Activated naive CD4-positive, alpha-beta T cell treated with anti-CD3 and anti-CD28 coated beads for 36 hours (primary cell): ENCODE measurements around the gene AEBP2. TPM values are rescaled to one million over a fixed set of nuclear protein-coding genes. Genes with fewer than 3 reads are reported as not detected.
A peak's percentile ranks its signal among the peaks of the same experiment; 100 is the strongest.
"Not testable (repeated sequence)": the region's sequence is repeated elsewhere in the genome, so short reads cannot be mapped to it uniquely, and the experiment has no call there.

Experiments used
- CTCF ChIA-PET: fragments of 350-600 bp; sonication (Branson Sonifier 250); formaldehyde crosslinking; loops from one replicate; lab custom pipeline; 2021; ENCODE audit warnings: antibody characterized with exemption; lab: Charles Lee
- DNase-seq: peaks from one replicate; pipeline ENCODE4 v3.0.0-alpha.2; 2020
- H3K27ac Mint-ChIP-seq: one replicate; pipeline ENCODE4 v1.8.0; 2021; ENCODE audit warnings: mild to moderate bottlenecking, mixed read lengths
- H3K27me3 Mint-ChIP-seq: one replicate; pipeline ENCODE4 v1.8.0; 2021; ENCODE audit warnings: low read depth, mixed read lengths
- H3K36me3 Mint-ChIP-seq: one replicate; pipeline ENCODE4 v1.8.0; 2021; ENCODE audit warnings: low read depth, mixed read lengths
- H3K4me1 Mint-ChIP-seq: one replicate; pipeline ENCODE4 v1.8.0; 2021; ENCODE audit warnings: low read depth, mixed read lengths
- H3K4me3 Mint-ChIP-seq: one replicate; pipeline ENCODE4 v1.8.0; 2021; ENCODE audit warnings: mild to moderate bottlenecking, moderate library complexity, mixed read lengths
- H3K9me3 Mint-ChIP-seq: one replicate; pipeline ENCODE4 v1.8.0; 2021; ENCODE audit warnings: mixed read lengths
- intact Hi-C: fragments of 100-400 bp; cut with micrococcal nuclease; formaldehyde crosslinking; loops from one replicate; pipeline ENCODE4 v1.15.1; 2023
- total RNA-seq, 2 experiments: library from RNA; stranded (reverse); gene quantifications; one replicate each; pipeline ENCODE4 v1.2.3, GENCODE V29; 2021

Gene AEBP2
- total RNA-seq: 10 to 100 TPM; 32.4 to 35.2 TPM

- CTCF ChIA-PET: no interaction called here
- peak; percentile 90 for DNase-seq
- intact Hi-C loops: loop anchor here (1.0 kb wide), 2 partner anchors 7 to 43 kb away; no protein-coding TSS in a partner anchor
- Mint-ChIP-seq H3K9me3 (peaks cover 1% of the 10 kb centered on the region), H3K4me1 (peaks cover 29% of the 10 kb centered on the region), H3K4me3 (peak within 1 kb of the TSS; percentile 98), H3K27ac (peak within 1 kb of the TSS; percentile 94), H3K27me3 (no peaks in the 10 kb centered on the region), H3K36me3 (peaks cover 25% of the 10 kb centered on the region)
Observed at GRCh38 chr12:19439059-19440018, at the start of gene AEBP2. Gene AEBP2, plus strand, starts transcription at chr12:19439492. Its CDS starts 208 bp downstream, at chr12:19439700.

- intact Hi-C loops: no loop called here
- Mint-ChIP-seq H3K4me3 (no peak overlapping the region), H3K9me3 (no peaks in the 10 kb centered on the region), H3K27ac (no peak overlapping the region), H3K4me1 (no peaks in the 10 kb centered on the region), H3K27me3 (no peaks in the 10 kb centered on the region), H3K36me3 (no peaks in the 10 kb centered on the region)
- CTCF ChIA-PET: interaction anchor here (0.6 kb wide), 1 partner anchor 168 kb away, joined by 5 read pairs; no protein-coding TSS in a partner anchor
- no peak for DNase-seq
Observed at GRCh38 chr12:19390051-19390598, 49.2 kb upstream of the AEBP2 start.

GRCh38 chr12:19392644-19393043, 46.6 kb upstream of the AEBP2 start:
- intact Hi-C loops, H3K4me1 Mint-ChIP-seq, H3K9me3 Mint-ChIP-seq, H3K27me3 Mint-ChIP-seq, H3K36me3 Mint-ChIP-seq, CTCF ChIA-PET, H3K27ac Mint-ChIP-seq, H3K4me3 Mint-ChIP-seq, DNase-seq: not testable (repeated sequence)

GRCh38 chr12:19394385-19394784, 44.9 kb upstream of the AEBP2 start:
- Mint-ChIP-seq H3K4me3 (no peak overlapping the region), H3K27me3 (no peaks in the 10 kb centered on the region), H3K36me3 (no peaks in the 10 kb centered on the region), H3K4me1 (no peaks in the 10 kb centered on the region), H3K9me3 (no peaks in the 10 kb centered on the region), H3K27ac (no peak overlapping the region)
- DNase-seq: no peak
- intact Hi-C loops: no loop called here
- CTCF ChIA-PET: no interaction called here

- H3K27me3 Mint-ChIP-seq: no peaks in the 10 kb centered on the region
- no peaks in the 10 kb centered on the region for H3K9me3 Mint-ChIP-seq
- H3K27ac Mint-ChIP-seq: no peak overlapping the region
- no peak for DNase-seq
- no peaks in the 10 kb centered on the region for H3K4me1 Mint-ChIP-seq
- CTCF ChIA-PET: no interaction called here
- intact Hi-C loops: no loop called here
- H3K36me3 Mint-ChIP-seq: no peaks in the 10 kb centered on the region
- H3K4me3 Mint-ChIP-seq: no peak overlapping the region
Observed at GRCh38 chr12:19397534-19397933, 41.8 kb upstream of the AEBP2 start.

GRCh38 chr12:19398376-19399363, 40.6 kb upstream of the AEBP2 start:
- intact Hi-C loops: no loop called here
- no peaks in the 10 kb centered on the region for H3K9me3 Mint-ChIP-seq
- no peaks in the 10 kb centered on the region for H3K27me3 Mint-ChIP-seq
- H3K36me3 Mint-ChIP-seq: no peaks in the 10 kb centered on the region
- no peak overlapping the region for H3K4me3 Mint-ChIP-seq
- no peak for DNase-seq
- H3K4me1 Mint-ChIP-seq: no peaks in the 10 kb centered on the region
- CTCF ChIA-PET: interaction anchor here (0.7 kb wide), 1 partner anchor 519 kb away, joined by 3 read pairs; no protein-coding TSS in a partner anchor
- no peak overlapping the region for H3K27ac Mint-ChIP-seq

- H3K4me1 Mint-ChIP-seq, intact Hi-C loops, H3K36me3 Mint-ChIP-seq, H3K9me3 Mint-ChIP-seq, DNase-seq, H3K27ac Mint-ChIP-seq, H3K4me3 Mint-ChIP-seq, H3K27me3 Mint-ChIP-seq, CTCF ChIA-PET: not testable (repeated sequence)
Observed at GRCh38 chr12:19400649-19401285, 38.5 kb upstream of the AEBP2 start.

- H3K4me1 Mint-ChIP-seq: peaks cover 9% of the 10 kb centered on the region
- H3K27ac Mint-ChIP-seq: no peak overlapping the region
- CTCF ChIA-PET: interaction anchor here (0.6 kb wide), 1 partner anchor 113 kb away, joined by 3 read pairs; no protein-coding TSS in a partner anchor
- DNase-seq: no peak
- H3K4me3 Mint-ChIP-seq: no peak overlapping the region
- H3K9me3 Mint-ChIP-seq: peaks cover 3% of the 10 kb centered on the region
- no peaks in the 10 kb centered on the region for H3K27me3 Mint-ChIP-seq
- peaks cover 2% of the 10 kb centered on the region for H3K36me3 Mint-ChIP-seq
- intact Hi-C loops: no loop called here
Observed at GRCh38 chr12:19402211-19402610, 37.1 kb upstream of the AEBP2 start.

GRCh38 chr12:19402743-19403431, 36.4 kb upstream of the AEBP2 start:
- Mint-ChIP-seq H3K27ac (no peak overlapping the region), H3K4me3 (no peak overlapping the region), H3K9me3 (peaks cover 3% of the 10 kb centered on the region), H3K4me1 (peaks cover 9% of the 10 kb centered on the region), H3K36me3 (peaks cover 2% of the 10 kb centered on the region), H3K27me3 (no peaks in the 10 kb centered on the region)
- CTCF ChIA-PET: interaction anchor here (0.6 kb wide), 1 partner anchor 113 kb away, joined by 3 read pairs; no protein-coding TSS in a partner anchor
- no peak for DNase-seq
- intact Hi-C loops: no loop called here

GRCh38 chr12:19404242-19404880, 34.9 kb upstream of the AEBP2 start:
- peaks cover 9% of the 10 kb centered on the region for H3K4me1 Mint-ChIP-seq
- peak overlapping the region; percentile 60 for H3K27ac Mint-ChIP-seq
- CTCF ChIA-PET: no interaction called here
- H3K36me3 Mint-ChIP-seq: peaks cover 2% of the 10 kb centered on the region
- no peak overlapping the region for H3K4me3 Mint-ChIP-seq
- no peaks in the 10 kb centered on the region for H3K27me3 Mint-ChIP-seq
- intact Hi-C loops: no loop called here
- DNase-seq: no peak
- peaks cover 3% of the 10 kb centered on the region for H3K9me3 Mint-ChIP-seq

- no peaks in the 10 kb centered on the region for H3K27me3 Mint-ChIP-seq
- no peak for DNase-seq
- H3K4me3 Mint-ChIP-seq: no peak overlapping the region
- H3K9me3 Mint-ChIP-seq: no peaks in the 10 kb centered on the region
- no peaks in the 10 kb centered on the region for H3K36me3 Mint-ChIP-seq
- no peak overlapping the region for H3K27ac Mint-ChIP-seq
- peaks cover 3% of the 10 kb centered on the region for H3K4me1 Mint-ChIP-seq
- CTCF ChIA-PET: interaction anchor here (0.7 kb wide), 1 partner anchor 282 kb away, joined by 3 read pairs; no protein-coding TSS in a partner anchor
- intact Hi-C loops: no loop called here
Observed at GRCh38 chr12:19409376-19409775, 29.9 kb upstream of the AEBP2 start.
